Prostate gland (tissue), 2 donors: ENCODE data around the gene LTK. TPM values are rescaled to one million over a fixed set of nuclear protein-coding genes. Genes with fewer than 3 reads are reported as not detected.

Source experiments
- DNase-seq: peaks from one replicate; pipeline ENCODE4 v3.0.0-alpha.2; 2019; ENCODE audit warnings: low spot score
- H3K27ac ChIP-seq, 2 donors: fragments of 200-600 bp; sonication (generic); 2 replicates each; pipeline ENCODE4 v1.5.1; 2017 to 2019
- H3K27me3 ChIP-seq: fragments of 200-600 bp; sonication (generic); replicated peaks from 2 replicates; pipeline ENCODE4 v1.5.1; 2019; ENCODE audit not compliant: insufficient read depth
- H3K36me3 ChIP-seq, 2 donors: fragments of 200-600 bp; sonication (generic); 1 replicate in 1 of 2; 2 replicates in 1 of 2; pipeline versions ENCODE4 v1.5.1 to v1.8.1; 2017 to 2019
- H3K4me1 ChIP-seq: fragments of 200-600 bp; sonication (generic); replicated peaks from 2 replicates; pipeline ENCODE4 v1.5.1; 2019
- H3K4me3 ChIP-seq, 2 donors: fragments of 200-600 bp; sonication (generic); 2 replicates each; pipeline ENCODE4 v1.5.1; 2017 to 2019
- H3K9me3 ChIP-seq: fragments of 200-600 bp; sonication (generic); 2 replicates; pipeline ENCODE4 v1.5.1; 2017
- POLR2A ChIP-seq: fragments of 450-650 bp; IDR thresholded peaks from one replicate; pipeline ENCODE4 v1.6.1; 2016; ENCODE audit warnings: antibody characterized with exemption, mild to moderate bottlenecking
- POLR2AphosphoS5 ChIP-seq: sonication (generic); formaldehyde crosslinking; IDR thresholded peaks from one replicate; pipeline ENCODE4 v1.6.1; 2017; ENCODE audit warnings: antibody characterized with exemption
- WGBS: methylation state at CpG from one replicate; pipeline ENCODE4 v1.1.5; 2018; 5-methylcytosine and 5-hydroxymethylcytosine counted together
- intact Hi-C: fragments of 100-400 bp; cut with DNase I; formaldehyde crosslinking; loops from one replicate; pipeline ENCODE4 v1.14.2; 2022
- total RNA-seq, 2 donors: library from RNA; depleted of rRNA; stranded (reverse); fragments of >200 nt; gene quantifications; one replicate each; pipeline ENCODE4 v1.1.0, GENCODE V29; 2016
- TF ChIP-seq, protein P1 (sequence below), 4 experiments: fragments of 200-600 bp in 2 of 4; fragments of 450-650 bp in 2 of 4; sonication (generic) in 2 of 4; IDR thresholded peaks; 1 replicate in 3 of 4; 2 replicates in 1 of 4; pipeline ENCODE4 v1.5.1; 2016 to 2019; ENCODE audit warnings: antibody characterized with exemption in 4 of 4, mild to moderate bottlenecking in 2 of 4, moderate library complexity in 2 of 4

Gene LTK
- total RNA-seq, 2 donors from 2014 or later: 1.5 TPM; not detected in 1

DNA sequence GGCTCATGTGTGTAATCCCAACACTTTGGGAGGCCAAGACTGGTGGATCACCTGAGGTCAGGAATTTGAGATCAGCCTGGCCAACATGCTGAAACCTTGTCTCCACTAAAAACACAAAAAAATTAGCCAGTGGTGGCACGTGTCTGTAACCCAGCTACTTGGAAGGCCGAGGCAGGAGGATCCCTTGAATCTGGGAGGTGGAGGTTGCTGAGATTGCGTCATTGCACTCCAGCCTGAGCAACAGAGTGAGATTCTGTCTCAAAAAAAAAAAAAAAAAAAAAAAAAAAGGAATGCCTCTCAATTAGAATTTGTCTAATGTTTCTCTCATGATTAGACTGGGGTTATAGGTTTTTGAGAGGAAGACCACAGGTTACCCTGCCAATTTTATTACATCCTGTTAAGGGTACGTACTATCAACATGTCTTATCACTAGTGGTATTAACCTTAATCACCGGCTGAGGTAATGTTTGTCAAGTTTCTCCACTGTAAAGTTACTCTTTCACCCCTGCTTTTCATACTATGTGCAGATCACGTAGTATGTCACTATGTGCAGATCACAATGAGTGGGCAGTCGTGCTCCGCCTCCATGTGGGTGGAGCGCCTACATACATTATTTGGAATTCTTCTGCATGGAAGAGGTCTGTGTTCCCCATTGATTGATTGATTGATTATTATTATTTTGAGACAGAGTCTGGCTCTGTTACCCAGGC lies 36.6 kb upstream of the LTK start:
- Histone ChIP-seq H3K27me3 (no peaks in the 10 kb centered on the region), H3K4me1 (no peaks in the 10 kb centered on the region), H3K27ac (no peak overlapping the region), H3K9me3 (no peaks in the 10 kb centered on the region), H3K36me3 (no peaks in the 10 kb centered on the region), H3K4me3 (no peak overlapping the region)
- intact Hi-C loops: no loop called here
- 86% methylated on average over 9 of the region's 9 CpGs for WGBS
- TF ChIP-seq, protein P1, sequence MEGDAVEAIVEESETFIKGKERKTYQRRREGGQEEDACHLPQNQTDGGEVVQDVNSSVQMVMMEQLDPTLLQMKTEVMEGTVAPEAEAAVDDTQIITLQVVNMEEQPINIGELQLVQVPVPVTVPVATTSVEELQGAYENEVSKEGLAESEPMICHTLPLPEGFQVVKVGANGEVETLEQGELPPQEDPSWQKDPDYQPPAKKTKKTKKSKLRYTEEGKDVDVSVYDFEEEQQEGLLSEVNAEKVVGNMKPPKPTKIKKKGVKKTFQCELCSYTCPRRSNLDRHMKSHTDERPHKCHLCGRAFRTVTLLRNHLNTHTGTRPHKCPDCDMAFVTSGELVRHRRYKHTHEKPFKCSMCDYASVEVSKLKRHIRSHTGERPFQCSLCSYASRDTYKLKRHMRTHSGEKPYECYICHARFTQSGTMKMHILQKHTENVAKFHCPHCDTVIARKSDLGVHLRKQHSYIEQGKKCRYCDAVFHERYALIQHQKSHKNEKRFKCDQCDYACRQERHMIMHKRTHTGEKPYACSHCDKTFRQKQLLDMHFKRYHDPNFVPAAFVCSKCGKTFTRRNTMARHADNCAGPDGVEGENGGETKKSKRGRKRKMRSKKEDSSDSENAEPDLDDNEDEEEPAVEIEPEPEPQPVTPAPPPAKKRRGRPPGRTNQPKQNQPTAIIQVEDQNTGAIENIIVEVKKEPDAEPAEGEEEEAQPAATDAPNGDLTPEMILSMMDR (IDR thresholded peaks at IDR 0.05): no peak
- TF ChIP-seq POLR2AphosphoS5: no peak
- TF ChIP-seq POLR2A: no peak
- no peak for DNase-seq

DNA sequence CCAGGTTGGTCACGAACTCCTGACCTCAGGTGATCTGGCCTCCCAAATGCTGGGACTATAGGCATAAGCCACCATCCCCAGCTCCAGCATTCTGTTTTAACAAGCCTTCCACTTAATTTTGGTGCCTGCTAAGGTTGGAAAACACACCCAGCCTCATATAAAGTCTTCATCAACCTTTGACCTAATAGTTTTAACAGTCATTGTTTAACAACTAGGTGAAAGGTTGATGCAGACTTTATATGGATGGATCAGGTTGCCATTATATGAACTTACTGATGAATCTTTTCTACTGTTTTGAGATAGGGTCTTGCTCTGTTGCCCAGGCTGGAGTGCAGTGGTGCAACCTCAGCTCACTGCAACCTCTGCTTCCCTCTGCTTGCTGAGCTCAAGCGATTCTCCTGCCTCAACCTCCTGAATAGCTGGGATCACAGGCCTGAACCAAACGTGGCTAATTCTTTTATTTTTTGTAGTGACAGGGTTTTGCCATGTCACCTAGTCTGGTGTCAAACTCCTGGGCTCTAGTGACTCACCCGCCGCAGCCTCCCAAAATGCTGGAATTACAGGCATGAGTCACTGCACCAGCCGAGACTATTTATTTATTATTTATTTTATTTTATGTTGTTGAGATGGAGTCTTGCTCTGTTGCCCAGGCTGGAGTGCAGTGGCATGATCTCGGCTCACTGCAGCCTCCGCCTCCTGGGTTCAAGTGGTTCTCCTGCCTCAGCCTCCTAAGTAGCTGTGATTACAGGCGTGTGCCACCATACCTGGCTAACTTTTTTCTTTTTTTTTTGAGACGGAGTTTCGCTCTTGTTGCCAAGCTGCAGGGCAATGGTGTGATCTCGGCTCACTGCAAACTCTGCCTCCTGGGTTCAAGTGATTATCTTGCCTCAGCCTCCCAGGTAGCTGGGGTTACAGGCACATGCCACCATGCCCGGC lies 33.5 kb upstream of the LTK start:
- 82% methylated on average over 13 of the region's 13 CpGs for WGBS
- intact Hi-C loops: no loop called here
- H3K27ac ChIP-seq: no peak overlapping the region

DNA sequence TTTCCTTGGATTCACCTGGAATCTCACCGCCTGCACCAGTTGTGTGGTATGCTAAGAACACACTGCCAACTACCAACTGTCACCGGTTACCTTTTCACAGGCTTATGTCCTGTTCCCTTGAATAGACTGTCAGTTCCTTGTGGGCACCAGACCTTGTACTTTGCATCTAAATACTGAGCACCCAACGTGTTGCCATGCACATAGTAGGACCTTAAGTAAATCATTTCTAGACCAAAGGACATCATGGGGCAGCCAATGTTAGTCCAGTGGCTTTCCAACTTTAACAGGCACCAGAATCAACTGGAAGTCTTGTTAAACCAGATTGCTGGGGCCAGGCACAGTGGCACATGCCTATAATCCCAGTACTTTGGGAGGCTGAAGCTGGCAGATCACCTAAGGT lies 31.6 kb upstream of the LTK start:
- H3K36me3 ChIP-seq: no peaks in the 10 kb centered on the region
- H3K4me1 ChIP-seq: no peaks in the 10 kb centered on the region
- no peak overlapping the region for H3K4me3 ChIP-seq
- intact Hi-C loops: no loop called here
- no peak for DNase-seq
- H3K27me3 ChIP-seq: no peaks in the 10 kb centered on the region
- no peak for TF ChIP-seq POLR2AphosphoS5
- TF ChIP-seq POLR2A: no peak
- TF ChIP-seq, protein P1 (IDR thresholded peaks at IDR 0.05): no peak
- H3K9me3 ChIP-seq: no peaks in the 10 kb centered on the region
- WGBS: 98% methylated on average over 3 of the region's 3 CpGs
- H3K27ac ChIP-seq: no peak overlapping the region

More for the DNA sequence above, 33.5 kb upstream of the LTK start:
- H3K27me3 ChIP-seq: no peaks in the 10 kb centered on the region
- H3K4me1 ChIP-seq: no peaks in the 10 kb centered on the region
- no peak for DNase-seq
- TF ChIP-seq POLR2A (no peak), POLR2AphosphoS5 (no peak)
- TF ChIP-seq, protein P1 (IDR thresholded peaks at IDR 0.05): no peak
- no peak overlapping the region for H3K4me3 ChIP-seq
- H3K9me3 ChIP-seq: no peaks in the 10 kb centered on the region
- no peaks in the 10 kb centered on the region for H3K36me3 ChIP-seq

DNA sequence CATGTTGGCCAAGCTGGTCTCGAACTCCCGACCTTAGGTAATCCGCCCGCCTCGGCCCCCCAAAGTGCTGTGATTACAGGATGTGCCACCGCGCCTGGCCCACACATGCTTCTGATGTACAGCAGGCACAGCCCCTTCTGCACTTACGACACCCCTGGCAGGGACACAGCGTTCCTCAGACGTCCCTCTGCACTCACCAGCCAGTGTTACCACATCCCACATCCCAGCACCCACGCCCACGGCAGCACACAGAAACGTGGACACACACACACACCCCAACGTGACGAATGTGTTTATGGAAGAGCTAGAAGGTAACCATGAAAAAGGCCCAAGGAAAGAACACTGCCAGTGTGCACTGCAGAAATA lies 31.0 kb upstream of the LTK start:
- Histone ChIP-seq H3K4me3 (peak overlapping the region; percentile 60 to 78), H3K27me3 (no peaks in the 10 kb centered on the region), H3K4me1 (no peaks in the 10 kb centered on the region), H3K27ac (peak overlapping the region in 1 of 2 donors; percentile 68), H3K9me3 (no peaks in the 10 kb centered on the region), H3K36me3 (no peaks in the 10 kb centered on the region)
- intact Hi-C loops: no loop called here
- no peak for DNase-seq
- 67% methylated on average over 15 of the region's 15 CpGs for WGBS
- TF ChIP-seq, protein P1 (IDR thresholded peaks at IDR 0.05): no peak
- TF ChIP-seq POLR2AphosphoS5: no peak
- TF ChIP-seq POLR2A: no peak
